ENCODE data around the gene METAP1D.

- no peak for TF ChIP-seq CTCF (IDR thresholded peaks at IDR 0.05)
- no peak for TF ChIP-seq POLR2A (IDR thresholded peaks at IDR 0.05)
- TF ChIP-seq POLR2AphosphoS5 (IDR thresholded peaks at IDR 0.05): no peak
Measured at GRCh38 chr2:172082105-172082943, 82.6 kb downstream of the METAP1D start.

Data from prostate gland (tissue), 2 donors.